COLO829 (cell line): ENCODE measurements around the gene HOOK2.

ENCODE experiments used
- DNase-seq: peaks from one replicate; pipeline ENCODE4 v3.0.0; 2012; ENCODE audit warnings: low spot score

The HOOK2 gene

DNA sequence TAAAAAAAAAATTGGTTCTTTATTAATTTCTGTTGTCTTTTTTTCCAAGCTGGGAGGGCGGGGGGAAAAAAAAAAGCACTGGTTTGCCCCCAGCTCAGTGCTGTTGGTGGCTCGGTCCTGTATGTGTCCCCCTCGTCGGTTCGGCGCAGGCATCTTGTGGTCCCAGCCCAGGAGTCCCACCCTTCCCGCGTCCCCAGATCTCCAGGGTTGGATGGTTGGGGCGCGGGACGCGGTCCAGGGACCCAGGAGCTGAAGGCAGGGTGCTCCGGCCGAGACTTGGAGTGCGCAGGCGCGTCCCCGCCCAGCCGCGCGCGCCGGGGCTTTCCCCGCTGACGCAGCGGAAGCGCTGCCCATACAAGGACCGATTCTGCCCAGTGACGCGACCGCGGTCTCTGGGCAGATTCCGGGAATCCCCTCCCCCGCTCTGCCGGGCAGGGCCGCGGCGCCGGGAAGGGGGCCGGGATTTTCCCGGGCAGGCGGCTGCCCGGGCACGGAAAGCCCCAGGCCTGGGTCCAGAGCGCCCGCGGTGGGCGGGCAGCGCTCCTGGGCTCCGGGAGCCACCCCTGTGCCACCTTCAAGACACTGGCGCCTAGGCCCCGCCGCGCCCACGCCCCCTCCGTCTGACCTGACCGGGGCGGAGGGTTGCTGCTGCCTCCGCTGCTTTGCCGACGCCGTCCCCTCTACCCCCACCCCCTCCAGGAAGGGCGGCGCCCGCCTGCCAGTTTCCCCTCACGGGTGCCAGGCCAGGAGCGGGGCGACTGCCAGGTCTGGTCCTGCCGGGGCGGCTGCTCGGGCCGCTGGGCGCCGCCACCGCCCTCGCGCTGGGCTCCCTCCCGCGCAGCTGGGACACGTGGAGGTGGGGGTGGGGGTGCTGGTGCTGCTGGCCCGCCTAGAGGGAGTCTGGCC is 18.2 kb upstream of the HOOK2 start:
- DNase-seq: peak; percentile 99

DNA sequence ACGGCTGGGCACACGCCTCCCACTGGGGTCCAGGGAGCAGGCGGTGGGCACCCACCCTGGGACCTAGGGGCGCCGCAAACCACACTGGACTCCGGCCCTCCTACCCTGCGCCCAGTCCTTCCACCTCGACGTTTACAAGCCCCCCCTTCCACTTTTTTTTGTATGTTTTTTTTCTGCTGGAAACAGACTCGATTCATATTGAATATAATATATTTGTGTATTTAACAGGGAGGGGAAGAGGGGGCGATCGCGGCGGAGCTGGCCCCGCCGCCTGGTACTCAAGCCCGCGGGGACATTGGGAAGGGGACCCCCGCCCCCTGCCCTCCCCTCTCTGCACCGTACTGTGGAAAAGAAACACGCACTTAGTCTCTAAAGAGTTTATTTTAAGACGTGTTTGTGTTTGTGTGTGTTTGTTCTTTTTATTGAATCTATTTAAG is 17.5 kb upstream of the HOOK2 start:
- no peak for DNase-seq

DNA sequence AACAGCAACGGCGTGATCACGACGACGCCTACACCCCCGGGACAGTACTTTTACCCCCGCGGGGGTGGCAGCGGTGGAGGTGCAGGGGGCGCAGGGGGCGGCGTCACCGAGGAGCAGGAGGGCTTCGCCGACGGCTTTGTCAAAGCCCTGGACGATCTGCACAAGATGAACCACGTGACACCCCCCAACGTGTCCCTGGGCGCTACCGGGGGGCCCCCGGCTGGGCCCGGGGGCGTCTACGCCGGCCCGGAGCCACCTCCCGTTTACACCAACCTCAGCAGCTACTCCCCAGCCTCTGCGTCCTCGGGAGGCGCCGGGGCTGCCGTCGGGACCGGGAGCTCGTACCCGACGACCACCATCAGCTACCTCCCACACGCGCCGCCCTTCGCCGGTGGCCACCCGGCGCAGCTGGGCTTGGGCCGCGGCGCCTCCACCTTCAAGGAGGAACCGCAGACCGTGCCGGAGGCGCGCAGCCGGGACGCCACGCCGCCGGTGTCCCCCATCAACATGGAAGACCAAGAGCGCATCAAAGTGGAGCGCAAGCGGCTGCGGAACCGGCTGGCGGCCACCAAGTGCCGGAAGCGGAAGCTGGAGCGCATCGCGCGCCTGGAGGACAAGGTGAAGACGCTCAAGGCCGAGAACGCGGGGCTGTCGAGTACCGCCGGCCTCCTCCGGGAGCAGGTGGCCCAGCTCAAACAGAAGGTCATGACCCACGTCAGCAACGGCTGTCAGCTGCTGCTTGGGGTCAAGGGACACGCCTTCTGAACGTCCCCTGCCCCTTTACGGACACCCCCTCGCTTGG is 16.9 kb upstream of the HOOK2 start:
- no peak for DNase-seq

DNA sequence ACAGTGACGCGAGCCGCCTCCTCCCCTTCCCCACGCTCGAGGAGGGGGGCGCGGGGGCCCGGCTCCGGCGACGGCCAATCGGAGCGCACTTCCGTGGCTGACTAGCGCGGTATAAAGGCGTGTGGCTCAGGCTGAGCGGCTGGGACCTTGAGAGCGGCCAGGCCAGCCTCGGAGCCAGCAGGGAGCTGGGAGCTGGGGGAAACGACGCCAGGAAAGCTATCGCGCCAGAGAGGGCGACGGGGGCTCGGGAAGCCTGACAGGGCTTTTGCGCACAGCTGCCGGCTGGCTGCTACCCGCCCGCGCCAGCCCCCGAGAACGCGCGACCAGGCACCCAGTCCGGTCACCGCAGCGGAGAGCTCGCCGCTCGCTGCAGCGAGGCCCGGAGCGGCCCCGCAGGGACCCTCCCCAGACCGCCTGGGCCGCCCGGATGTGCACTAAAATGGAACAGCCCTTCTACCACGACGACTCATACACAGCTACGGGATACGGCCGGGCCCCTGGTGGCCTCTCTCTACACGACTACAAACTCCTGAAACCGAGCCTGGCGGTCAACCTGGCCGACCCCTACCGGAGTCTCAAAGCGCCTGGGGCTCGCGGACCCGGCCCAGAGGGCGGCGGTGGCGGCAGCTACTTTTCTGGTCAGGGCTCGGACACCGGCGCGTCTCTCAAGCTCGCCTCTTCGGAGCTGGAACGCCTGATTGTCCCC is 16.1 kb upstream of the HOOK2 start, which contains the start of gene JUNB:
TSS of gene JUNB (plus strand) at position 142 of the 706 bp plus-strand sequence. CDS start at position 428, 286 bp downstream.
- peak; percentile 82 for DNase-seq

DNA sequence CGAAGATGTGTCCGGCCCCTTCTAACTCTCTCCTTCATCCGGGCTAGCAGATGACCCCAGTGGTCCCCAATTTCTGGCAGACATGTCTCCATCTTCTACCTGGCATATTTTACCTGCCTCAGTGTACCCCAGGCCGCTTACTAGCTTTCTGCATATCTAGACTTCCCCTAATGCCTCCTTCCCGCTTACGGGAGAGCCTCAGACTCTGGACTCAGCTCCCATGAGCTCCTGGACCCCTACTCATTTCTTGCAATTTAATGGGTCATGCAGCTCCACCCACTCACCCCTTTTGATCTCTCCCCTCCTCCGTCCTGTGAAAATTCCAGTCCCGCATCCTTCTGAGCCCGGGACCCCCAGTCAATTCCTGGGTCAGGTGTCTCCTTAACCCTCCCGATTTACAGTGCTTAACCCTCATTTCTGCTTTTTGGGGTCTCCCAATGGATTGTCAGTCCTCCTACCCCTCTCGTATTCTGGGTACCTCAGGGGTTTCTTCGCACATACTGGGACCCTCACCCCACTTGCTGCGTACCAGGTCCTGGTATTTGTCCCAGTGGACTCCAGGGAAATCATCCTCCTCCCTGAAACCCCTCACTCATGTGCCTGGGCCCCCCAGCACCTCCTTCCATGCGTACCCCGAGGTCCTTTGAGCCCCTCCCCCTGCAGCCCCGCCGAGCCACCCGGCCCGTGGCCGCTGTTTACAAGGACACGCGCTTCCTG is 15.4 kb upstream of the HOOK2 start:
- no peak for DNase-seq

DNA sequence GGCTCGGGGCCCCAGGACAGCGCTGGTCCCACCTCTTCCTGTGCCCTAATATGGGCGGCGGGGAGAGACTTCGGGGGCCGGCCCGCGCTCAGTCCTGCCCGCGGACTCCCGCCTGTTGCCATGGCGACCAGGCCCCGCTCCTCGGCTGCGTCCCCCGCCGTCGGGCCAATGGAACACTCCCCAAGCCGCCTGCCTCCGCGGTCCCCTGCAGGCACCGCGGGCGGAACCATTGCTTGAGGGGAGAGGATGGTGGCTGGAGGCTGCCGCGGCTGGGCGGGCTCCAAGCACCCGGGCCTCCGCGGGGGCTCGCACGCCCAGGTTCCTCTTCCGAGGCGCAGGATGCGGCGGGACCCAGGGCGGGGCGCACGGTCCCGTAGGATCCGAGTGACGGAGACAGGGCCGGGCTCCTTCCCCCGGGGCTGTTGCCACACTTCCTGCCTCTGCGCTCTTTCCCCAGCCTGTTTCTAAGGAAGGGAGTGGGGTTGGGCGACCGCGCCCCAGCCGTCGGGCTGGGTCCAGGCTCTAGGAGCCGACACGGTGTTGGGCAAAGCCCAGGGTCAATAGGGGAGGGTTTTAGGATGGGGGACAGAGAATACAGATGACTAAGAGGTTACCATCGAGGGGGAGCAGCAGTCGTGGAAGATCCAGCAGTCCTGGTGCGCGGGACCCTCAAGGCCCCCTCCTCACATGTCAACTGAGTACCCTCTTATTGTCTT is 14.7 kb upstream of the HOOK2 start:
- no peak for DNase-seq

DNA sequence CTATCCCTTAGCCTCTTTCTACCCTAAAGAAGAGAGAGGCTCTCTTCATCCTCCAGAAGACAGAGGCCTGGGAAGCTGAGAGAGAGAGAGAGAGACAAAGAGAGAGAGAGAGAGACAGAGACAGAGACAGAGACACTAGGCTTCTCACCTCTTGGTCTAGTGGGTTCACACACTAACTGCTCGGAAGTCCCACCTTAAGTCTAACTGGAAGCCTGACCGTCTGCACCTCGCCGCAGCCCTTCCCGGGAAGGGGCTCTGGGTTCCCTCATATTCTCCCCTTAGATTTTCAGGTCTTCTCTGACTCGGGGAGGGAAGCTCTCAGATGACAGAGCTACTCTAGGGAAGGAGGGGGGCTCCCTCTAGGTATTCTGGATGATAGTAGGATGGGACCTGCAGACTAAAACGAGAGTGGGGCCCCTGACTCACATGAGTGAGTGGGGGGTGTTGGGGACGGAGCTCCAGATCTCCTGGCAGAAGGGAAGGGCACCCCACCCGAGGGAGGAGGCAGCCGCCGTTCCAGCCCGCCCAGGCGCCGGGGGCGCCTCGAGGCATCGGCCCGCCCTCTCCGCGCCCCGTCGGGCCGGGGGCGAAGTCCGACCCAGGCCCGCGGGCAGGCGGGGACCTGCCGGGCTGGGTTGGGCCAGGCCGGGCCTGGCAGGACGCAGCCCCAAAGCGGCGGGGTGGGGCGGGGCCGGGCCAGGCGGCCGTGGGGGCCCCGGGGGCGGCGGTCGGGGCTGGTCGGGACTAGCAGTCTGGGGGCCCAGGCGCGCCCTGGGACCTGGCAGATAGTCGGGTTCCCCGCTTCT is 13.9 kb upstream of the HOOK2 start:
- DNase-seq: no peak

DNA sequence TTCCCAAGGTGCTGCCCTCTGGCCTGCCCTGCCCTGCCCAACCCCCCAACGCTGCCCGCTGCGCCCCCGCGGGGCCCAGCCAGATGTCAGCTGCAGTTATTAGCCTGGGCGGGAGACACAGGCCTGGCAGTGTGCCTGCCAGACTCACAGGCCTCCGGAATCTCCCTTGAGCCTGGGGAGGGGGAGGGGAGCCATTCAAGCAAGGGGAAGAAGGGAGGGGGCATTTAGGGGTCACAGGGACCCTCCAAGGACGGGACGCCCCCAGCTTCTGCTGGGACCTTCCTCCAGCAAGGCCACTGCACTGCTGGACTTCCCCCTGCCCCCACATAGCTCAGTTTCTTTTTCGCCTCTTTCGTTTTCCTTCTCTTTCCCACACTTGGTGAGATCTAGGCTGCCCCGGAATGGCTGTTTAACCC is 13.3 kb upstream of the HOOK2 start:
- peak; percentile 72 for DNase-seq

DNA sequence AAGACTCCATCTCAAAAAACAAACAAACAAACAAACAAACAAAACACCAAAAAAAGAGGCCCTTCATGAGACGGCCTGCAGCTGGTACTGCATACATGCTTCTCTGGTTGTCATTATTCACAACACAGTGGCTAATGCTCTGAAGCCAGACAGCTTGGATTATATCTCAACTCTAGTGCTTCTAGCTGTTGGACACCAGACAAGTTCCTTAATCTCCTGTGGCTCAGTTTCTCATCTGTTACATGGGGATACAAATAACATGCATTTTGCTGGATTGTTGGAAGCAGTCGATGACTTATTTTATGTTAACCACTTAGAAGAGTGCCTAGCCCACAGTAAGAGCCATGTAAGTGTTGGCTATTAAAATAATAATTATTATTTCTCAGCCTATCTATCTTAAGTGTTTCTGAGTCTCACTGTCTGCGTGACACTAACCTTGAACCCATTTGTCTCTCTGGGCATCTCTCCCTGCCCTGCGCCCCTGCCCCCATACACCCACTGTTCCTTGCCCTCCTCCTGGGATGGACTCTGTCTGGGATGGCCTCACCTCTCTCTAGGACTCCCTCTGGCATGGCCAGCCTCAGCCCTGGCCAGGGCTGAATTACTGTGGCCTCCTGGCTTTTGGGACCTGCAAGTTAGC is 12.8 kb upstream of the HOOK2 start:
- no peak for DNase-seq

DNA sequence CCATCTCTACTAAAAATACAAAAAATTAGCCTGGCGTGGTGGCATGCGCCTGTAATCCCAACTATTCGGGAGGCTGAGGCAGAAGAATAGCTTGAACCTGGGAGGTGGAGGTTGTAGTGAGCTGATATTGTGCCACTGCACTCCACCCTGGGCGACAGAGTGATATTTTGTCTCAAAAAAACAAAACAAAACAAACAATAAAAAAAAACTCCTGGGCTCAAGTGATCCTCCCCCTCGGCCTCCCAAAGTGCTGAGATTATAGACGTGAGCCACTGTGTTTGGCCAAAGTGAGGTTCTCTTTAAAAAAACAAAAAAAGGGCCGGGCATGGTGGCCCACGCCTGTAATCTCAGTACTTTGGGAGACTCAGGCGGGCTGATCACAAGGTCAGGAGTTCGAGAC is 12.1 kb upstream of the HOOK2 start:
- DNase-seq: no peak

DNA sequence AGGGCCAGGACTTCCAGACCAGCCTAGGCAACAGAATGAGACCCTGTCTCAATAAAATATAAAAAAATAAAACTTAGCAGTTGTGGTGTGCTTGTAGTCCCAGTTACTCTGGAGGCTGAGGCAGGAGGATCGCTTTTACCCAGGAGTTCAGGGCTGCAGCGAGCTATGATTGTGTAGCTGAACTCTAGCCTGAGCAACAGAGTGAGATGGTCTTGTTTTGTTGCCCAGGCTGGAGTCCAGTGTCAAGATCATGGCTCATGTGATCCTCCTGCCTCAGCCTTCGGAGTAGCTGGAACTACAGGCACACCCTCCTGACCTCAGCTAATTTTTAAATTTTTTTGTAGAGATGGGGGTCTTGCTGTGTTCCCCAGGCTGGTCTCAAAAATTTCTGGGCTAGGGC is 11.6 kb upstream of the HOOK2 start:
- no peak for DNase-seq

DNA sequence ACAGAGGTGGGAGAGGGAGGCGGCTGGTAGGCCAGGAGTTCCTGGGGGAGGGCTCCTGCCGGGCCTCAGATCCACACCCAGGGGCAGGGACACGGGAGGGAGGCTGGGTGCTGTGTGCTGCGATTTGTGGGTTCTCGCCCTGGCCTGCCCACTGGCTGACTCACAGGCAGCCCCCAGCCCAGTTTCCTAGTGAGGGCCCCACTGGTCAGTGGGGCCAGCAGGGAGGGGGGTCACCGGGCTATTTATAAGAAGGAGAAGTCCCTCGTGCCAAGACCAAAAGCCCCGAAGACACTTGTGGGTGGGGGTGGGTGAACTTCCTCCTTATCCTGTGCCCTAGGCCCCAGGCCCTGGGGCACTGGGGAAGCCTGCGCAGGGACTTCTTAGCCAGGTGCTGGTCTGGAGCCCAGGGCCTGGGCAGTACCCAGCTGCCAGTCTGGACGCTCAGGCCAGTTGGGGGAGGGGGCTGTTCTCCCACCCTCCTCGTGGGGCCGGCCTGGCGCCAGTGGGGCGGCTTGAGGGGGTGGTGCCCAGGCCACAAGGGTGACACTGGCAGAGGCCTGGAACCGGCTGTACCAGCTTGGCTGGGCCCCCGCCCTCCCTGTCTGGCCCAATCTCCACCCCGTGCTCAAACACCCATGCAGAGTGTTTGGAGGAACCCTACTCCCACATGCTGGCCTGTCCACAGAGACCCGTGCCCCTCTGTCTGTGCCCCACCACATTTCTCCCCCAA is 11.0 kb upstream of the HOOK2 start:
- no peak for DNase-seq

DNA sequence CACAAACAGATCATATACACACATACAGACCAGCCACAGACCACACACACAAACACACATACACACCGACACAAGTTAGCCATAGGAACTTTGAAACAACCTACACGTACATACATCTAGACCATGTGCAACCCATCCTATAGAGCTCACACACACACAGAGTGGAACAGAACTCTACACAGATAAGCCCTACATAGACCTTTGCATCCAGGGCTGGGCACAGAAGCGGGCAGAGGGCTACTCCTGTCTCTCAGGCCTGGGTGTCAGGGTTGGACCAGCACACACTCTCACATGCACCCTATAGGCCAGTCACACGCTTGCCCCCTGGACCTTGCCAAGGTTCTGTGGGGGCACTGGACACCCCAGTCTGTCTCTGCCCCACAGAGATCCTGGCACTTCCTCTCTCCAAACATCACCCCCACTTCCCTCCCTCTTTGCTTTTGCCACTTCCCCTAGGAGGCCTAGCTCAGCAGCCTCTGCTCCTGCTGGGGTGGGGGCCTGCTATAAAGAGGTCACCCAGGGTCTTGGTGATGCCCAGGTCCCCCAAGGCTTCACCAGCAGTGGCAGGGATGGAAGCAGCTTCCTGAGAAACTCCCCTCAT is 10.2 kb upstream of the HOOK2 start:
- DNase-seq: no peak

DNA sequence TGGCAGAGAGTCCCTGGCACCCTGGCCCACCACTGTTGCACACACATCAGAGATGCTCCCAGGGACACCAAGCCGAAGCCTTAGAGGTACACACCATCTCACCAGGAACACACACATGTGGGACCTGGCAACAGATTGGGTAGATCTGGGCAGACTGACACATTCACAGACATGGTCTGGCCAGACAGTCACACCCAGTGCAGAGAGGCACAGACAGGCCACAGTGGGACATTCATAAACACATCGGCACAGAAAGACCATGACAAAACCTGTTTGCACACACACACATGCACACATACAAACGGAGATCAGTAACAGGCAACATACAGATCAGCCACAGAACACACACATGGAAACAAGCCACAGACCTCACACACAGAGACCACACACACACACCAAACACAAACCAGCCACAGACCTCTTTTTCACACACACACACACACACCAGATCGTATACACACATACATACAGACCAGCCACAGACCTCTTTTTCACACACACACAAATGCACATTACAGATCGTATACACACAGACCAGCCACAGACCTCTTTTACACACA is 9.6 kb upstream of the HOOK2 start:
- DNase-seq: no peak

DNA sequence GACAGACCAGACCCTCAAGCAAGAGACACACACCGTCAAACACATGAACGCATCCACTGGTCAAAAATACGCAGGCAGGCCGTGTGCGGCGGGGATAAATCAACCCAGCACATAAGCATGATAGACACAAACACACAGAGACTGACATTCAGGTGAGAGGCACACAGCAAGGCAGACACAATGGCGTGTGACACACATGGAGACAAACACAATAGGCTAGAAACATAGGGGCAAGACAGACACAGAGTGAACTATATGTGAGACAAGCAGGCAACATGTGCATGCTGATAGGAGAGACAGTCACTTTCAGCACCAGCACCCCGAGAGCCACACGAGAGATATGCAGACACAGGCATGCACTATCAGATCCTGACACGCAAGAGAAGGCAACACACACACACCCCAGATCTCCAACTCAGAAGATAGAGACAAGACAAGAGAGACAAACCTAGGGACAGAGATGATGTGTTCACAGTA is 9.1 kb upstream of the HOOK2 start:
- DNase-seq: no peak

DNA sequence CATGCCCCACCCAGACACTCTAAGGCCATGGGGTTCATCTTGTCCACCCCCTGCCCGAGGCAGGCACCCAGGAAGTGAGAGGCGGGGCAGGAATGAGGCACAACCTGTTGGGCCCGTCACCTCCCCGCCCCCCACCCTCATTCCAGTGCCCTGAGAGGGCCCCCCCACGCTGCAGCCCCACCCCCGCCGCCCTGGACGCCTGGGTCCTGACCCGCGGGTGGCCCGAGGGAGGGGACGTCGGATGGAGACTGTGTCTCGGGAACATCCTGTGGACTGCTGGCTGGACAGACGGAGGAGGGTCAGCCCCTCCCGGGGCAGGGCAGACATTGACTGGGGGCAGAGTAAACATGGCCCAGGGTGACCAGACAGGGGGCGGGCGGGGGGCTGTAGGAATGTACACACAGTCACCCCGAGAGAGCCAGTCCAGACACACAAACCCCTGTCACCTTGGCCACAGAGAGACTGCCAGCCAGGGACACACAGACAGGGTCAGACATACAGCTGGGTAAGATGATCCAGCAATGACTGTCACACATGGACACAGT is 8.6 kb upstream of the HOOK2 start:
- DNase-seq: no peak

DNA sequence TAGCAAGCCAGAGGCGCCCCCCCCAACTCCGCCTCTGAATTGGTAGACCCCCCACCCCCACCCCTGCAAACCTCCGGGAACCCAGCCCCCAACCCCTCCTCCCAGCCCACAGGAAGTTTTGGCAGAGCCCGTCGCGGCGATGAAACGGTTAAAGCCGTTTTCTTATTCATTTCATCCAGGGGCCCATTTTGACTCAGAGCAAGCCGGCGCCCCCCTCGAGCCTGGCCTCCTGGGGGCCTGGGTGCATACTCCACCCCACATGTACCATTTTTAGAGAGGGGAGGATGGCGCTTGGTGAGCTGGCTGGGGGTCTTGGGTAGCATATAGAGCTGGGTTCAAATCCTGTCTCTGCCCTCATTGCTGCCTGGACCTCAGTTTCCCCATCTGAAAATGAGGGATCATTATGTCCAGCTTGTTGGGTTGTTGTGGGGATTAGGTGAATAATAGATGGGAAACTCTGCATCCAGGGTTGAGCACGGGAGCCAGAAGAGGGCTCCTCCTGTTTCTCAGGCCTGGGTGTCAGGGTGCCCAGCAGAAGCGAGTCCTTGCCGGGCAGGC is 8.0 kb upstream of the HOOK2 start:
- no peak for DNase-seq
